GM18517 (cell line): ENCODE measurements around the gene HHIPL2.
"Not testable (repeated sequence)": the region's sequence is repeated elsewhere in the genome, so short reads cannot be mapped to it uniquely, and the experiment has no call there.

Experiments
- ATAC-seq: cut with Tn5 transposase; IDR thresholded peaks from one replicate; pipeline ENCODE4 v1.9.1; 2021; ENCODE audit warnings: mild to moderate bottlenecking, moderate library complexity; ENCODE audit not compliant: unreplicated experiment

Gene HHIPL2

DNA sequence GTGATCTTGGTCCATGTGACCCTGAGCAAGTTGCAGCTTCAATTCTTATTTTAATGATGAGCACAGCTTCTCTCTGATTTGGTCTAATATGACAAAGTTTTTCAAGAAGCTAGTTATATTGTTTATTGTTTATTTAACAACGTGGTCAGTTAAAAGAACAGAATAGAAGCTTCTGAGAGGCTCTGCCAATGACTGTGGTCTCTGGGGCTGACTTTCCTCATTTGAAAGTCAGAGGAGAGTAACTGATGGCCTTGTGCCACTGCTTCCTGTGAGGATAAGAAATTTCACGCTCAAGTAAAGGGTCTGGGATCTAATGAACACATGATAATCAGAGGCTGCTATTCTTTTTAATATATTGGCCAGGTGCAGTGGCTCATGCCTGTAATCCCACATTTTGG, 7.3 kb downstream of the HHIPL2 start:
- ATAC-seq: no peak

DNA sequence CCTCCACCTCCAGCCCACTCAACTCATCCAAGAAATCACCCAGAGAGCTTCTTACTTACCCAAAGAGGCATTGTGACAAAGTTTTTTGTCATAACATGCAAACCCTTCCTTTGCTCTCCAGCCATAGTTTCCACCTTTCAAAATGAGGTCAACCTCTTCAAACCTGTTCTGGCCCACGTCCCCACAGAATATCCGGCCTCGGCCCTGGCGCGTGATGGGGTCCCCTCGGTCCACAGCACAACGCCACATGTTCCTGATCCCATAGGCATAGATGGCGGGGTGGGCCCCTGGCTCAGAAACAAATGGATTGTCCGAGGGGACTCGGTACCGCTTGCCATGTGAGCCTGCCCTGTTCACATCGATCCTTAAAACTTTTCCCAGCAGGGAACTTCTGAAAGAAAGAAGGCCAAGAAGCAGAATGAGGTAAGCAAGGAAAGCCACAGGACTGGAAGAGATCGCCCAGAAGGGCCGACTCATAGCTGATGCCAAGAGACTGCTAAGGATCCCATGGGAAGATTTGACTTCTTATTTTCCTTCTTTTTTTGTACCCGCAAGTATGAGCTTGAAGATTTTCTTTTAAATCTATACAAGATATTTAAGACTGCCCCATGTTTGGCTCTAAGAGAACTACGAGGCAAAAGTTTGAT, 7.8 kb downstream of the HHIPL2 start:
- no peak for ATAC-seq

DNA sequence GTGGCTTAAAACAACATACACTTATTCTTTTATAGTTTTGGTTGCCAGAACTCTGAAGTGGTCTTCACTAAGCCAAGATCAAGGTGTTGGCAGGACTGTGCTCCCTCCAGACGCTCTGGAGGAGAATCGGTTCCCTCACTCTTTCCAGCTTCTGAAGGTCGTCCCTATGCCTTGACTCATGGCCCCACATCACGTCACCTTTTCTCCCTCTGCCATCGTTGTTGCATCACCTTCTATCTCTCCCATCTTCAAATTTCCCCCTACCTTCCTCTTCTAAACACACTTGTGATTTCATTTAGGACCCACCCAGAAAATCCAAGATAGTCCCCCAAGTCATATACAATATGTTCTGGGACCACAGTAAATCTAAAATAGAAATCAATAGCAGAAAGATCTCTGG, 12.4 kb downstream of the HHIPL2 start:
- no peak for ATAC-seq

DNA sequence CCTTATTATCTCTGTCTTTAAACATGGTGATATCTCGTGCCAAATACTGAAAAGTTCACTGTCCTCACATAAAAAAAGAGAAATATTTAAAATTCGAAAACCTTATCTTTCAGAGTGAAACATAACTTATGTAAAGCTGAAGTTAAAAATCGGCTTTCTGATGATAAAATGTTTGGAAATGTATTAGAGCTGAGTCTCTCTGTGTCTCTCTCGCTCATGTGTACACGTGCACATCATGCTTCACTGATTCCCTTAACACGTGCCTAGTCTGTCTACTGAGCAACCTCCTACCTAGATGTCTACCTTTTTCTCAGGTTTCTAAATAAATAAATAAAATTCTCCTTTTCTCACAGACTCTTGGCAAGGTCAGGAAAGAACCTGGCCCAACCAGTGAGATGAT, 17.1 kb downstream of the HHIPL2 start:
- ATAC-seq: no peak

DNA sequence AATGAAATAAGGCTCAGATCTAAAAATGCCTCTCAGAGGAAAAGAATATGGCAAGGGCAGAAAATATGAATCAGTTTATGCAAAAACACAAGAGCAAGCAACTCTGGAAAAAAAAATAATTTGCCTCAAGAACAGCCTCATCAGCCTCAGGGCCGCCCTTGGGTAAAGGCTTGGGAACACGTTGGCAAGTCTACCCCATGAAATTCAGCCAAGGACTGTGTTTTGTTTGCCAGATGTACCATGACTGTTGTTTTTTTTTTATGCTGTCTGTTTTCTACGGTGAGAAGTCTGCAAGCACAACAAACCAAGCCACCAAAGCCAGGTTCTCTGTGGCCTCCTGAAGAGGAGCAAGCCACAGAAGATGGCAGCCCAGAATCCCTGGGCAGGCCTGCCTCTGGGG, 18.0 kb downstream of the HHIPL2 start:
- no peak for ATAC-seq

DNA sequence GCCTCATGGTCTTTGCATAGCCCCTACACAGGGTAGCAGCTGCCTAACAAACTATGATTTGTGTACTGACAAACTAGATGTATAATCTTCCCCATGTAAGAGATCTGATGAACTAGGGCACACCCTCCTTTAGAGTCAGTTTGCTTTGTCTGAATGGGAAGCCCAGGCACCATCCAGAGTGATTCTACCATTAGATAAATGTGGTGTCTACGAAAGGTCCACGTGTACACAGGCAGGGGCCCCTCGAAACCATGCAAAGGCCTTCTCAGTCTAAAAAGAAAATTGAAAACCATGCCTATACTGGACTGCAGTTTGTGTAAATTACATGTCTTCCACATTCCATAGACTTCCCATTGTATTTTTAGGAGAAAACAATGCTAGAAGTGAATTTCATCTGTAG, 18.7 kb downstream of the HHIPL2 start:
- no peak for ATAC-seq

DNA sequence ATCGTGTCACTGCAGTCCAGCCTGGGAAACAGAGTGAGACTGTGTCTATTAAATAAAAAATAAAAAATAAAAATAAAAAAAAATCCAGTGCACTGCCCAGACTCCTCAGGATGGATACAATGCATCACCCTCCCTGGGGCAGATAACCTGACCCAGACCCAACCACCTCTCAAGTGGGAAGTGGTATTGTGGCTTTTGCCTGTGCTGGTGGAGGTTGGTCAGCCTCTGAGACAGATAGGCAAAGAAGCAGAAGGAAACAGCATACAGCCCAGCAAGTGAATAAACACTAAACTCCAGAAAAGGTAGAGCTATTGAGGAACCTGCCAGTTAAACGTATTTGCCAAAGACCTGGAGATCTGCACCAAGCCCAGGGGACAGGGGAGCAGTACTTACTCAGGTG, 22.0 kb downstream of the HHIPL2 start:
- ATAC-seq: no peak

DNA sequence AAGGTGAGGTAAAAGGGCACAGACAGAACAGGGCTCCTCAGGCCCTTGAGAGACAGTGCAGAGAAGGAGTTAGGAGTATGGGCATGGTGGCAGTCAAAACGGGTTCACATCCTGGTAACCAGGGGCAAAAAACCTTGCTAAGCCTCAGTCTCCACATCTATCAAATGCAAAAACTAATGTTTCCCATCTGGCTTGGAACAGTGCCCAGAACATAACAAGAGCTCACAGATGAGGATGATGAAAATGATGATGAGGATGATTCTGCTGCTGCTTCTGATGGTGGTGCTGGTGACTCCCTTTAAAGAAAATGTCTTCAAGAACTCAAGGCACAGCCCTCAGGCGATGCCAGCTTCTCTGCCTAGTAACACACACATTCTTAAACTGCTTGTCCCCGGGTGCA, 24.1 kb downstream of the HHIPL2 start:
- no peak for ATAC-seq

DNA sequence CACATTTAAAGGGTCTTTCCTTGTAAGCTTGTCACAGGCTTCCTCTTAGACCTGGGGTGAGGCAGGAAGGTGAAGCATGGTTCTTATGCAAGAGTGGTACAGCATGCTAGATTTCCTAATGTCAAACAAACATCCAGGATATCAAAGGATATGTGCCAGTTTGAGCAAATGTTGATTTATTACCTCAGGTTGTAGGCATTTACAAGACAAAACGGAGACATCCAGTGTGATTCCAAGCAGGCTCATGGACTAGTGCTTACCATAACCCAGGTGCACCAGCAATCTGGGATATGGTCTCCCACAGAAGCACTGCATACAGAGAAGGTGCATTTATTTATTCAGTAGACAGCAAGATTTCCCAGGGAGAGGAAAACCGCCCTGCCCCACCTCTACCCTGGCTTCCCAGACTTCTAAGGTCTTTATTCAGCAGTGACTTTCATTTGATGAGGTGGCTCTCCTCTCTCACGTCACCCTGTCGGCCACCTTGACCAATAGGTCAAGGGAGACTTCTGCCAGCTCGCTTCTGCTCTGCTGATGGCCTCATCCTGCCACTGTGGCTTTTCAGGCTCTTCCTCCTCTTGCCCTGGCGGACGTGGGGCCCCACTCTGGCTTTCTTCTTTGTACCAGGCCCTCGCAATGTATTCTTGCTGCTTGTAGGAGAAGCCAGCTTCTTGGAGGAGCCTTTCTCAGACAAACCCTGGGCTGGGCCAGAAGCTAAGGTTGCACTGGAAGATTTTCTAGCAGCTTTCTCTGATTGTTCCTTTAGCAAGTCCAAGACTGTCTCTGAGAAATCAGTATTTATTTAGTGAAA, 25.6 kb downstream of the HHIPL2 start:
- no peak for ATAC-seq

DNA sequence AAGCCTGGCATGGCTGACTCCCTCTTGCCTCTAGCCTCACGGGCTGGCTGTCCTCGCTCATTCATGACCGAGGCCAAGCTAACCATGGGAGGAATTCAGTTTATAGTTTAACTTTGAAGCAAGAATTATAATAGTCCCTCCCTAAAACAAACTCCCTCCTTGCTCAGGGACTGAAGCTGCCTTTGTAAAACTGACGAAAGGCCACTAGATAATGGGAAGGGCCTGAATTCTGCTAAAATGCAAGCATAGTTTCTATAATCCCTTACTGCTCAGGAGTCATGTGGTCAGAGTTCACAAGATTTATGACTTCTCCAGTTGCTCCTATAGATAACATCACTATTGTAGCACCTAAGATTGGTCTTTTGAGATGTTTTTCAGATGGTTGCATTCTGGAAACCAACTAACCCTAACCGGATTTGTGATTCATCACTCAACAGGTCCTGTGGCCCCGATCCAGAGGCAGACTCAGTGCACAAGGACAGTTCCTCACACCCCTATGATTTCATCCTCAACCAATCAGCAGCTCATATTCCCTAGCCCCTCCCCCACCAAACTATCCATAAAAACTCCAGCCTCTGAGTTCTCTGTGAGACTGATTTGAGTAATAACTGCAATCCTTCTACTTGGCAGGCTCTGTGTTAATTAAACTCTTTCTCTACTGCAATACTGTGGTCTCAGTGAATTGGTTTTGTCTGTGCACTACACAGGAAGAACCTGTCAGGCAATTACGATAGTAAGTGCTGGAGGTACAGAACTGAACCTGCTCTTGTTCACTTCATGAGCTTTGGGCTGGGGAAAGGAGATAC, 26.4 kb downstream of the HHIPL2 start:
- ATAC-seq: no peak

DNA sequence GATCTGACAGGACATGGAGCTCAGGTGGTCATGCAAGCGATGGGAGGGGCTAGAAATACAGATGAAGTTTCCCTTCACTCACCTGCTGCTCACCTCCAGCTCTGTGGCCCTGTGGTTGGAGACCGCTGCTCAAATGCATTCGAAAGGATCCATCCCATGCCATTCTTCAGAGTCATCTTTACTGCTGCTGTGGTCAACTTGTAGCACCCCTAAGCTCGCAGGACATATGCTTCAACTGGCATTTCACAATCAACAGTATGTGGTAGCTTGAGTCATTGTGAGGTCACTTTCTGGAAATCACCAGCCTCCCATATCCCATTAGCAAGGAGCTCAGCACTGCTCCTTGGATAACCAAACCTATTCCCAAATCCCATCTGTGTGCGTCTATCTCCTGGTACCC, 58.4 kb downstream of the HHIPL2 start:
- ATAC-seq: not testable (repeated sequence)

DNA sequence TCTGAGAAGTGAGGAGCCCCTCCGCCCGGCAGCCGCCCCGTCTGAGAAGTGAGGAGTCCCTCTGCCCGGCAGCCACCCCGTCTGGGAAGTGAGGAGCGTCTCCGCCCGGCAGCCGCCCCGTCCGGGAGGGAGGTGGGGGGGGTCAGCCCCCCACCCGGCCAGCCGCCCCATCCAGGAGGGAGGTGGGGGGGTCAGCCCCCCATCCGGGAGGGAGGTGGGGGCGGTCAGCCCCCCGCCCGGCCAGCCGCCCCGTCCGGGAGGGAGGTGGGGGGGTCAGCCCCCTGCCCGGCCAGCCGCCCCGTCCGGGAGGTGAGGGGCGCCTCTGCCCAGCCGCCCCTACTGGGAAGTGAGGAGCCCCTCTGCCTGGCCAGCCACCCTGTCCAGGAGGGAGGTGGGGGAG, 60.1 kb downstream of the HHIPL2 start:
- ATAC-seq: not testable (repeated sequence)

DNA sequence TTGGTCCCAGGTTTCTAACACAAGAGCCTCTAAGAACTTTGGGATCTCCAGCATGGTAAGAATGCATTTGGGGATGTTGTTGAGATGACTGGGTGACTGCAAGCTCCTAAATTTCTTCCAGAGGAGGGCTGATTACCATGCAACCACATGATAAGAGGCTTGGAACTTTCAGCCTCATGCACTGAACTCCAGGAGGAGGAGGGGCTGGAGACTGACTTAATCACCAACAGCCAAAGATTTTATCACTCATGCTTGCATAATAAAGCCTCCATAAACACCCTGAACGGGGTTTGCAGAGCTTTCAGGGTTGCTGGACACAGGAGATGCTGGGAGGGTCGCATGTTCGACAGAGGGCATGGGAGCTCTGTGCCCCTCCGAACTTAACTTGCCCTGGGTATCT, 63.9 kb downstream of the HHIPL2 start:
- ATAC-seq: not testable (repeated sequence)

DNA sequence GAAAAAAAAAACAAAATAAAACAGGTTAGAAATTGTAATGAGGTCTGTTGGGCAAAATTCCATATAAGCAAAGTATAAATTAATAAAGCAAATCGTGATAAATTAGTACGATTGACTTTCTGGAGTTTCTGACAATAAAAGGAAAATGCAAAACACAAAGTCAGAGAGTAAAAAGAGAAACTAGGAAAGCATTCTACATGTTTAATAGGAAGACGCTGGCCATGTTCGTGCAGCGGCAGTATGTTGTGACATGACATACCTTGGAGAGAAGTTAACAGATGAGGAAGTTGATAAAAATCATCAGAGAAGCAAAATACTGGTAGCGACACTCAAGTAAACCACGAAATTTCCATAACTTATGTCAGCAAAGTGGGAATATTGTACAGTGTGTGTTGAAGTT, 68.3 kb downstream of the HHIPL2 start:
- ATAC-seq: not testable (repeated sequence)

DNA sequence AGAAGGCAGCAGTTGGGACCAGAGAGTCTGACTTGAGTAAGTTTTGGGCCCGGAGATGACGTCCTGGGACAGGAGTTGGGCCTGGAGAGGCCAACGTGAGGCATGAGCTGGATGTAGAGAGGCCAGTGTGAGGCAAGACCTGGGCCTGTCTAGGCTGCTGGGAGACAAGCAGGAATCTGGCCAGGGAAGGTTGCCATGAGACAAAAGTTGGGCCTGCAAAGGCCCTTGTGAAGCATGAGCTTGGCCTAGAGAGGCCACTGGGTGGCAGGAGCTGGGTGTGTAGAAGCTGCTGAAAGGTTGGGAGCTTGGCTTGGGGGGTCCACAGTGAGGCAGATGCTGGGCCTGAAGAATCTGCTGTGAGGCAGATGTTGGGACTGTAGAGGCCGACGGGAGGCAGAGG, 71.5 kb downstream of the HHIPL2 start:
- not testable (repeated sequence) for ATAC-seq

DNA sequence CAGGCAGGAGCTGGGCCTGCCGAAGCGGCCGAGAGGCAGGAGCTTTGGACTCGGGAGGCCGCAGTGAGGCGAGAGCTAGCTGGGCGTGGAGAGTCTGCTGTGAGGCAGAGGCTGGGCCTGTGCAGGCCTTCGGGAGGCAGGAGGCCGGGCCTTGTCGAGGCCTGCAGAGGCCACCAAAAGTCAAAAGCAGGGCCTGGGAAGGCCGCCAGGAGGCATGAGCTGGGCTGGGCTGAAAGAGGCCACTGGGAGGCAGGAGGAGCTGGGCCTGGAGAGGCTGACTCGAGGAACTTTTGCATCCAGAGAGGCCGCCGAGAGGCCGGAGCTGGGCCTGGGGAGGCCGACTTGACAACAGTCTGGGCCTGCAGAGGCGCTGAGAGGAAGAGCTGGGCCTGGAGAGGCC, 74.2 kb downstream of the HHIPL2 start:
- ATAC-seq: not testable (repeated sequence)

DNA sequence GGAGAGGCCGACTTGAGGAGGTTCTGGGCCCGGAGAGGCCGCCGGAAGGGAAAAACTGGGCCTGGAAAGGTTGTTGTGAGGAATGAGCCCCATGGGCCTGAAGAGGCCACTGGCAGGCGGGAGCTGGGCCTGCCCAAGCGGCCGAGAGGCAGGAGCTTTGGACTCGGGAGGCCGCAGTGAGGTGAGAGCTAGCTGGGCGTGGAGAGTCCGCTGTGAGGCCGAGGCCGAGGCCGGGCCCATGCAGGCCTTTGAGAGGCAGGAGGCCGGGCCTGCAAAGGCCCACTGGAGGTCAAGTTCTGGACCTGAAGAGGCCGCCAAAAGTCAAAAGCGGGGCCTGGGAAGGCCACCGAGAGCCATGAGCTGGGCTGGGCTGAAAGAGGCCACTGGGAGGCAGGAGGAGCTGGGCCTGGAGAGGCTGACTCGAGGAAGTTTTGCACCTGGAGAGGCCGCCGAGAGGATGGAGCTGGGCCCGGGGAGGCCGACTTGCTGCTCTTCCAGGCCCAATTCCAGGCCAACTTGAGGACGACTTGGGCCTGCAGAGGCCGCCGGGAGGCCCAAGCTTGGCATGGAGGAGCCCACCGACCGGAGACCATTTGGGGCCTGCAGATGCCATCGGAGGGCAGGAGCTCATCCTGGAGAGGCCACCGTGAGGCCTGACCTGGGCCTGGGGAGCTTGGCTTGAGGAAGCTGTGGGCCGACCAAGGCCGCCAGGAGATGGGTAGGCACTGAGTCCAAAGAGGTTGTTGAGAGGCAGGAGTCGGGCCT, 74.9 kb downstream of the HHIPL2 start:
- ATAC-seq: not testable (repeated sequence)
